Epithelial cell of esophagus (primary cell): ENCODE results near the gene WDR7.
"Not testable (repeated sequence)": the region's sequence is repeated elsewhere in the genome, so short reads cannot be mapped to it uniquely, and the experiment has no call there.

ENCODE experiments used
- DNase-seq: peaks from one replicate; pipeline ENCODE4 v3.0.0; 2010; ENCODE audit warnings: low read depth
- H3K4me3 ChIP-seq: 2 replicates; pipeline ENCODE4 v1.5.1; 2011; ENCODE audit warnings: mild to moderate bottlenecking, low read length, control low read depth
- CTCF ChIP-seq: IDR thresholded peaks from 2 replicates; pipeline ENCODE4 v1.5.1; 2011; ENCODE audit warnings: low read depth, mild to moderate bottlenecking, low read length, control low read depth, inconsistent platforms; ENCODE audit not compliant: insufficient read depth; ENCODE audit errors: missing control alignments

Gene WDR7

GRCh38 chr18:56643381-56643780, 7.8 kb upstream of the WDR7 start:
- no peak for TF ChIP-seq CTCF
- no peak for DNase-seq

GRCh38 chr18:56645415-56646016, 5.6 kb upstream of the WDR7 start:
- peak; percentile 37 for DNase-seq
- TF ChIP-seq CTCF: peak; percentile 52

More at GRCh38 chr18:56643381-56643780, 7.8 kb upstream of the WDR7 start:
- no peak overlapping the region for H3K4me3 ChIP-seq

GRCh38 chr18:56647071-56647470, 4.1 kb upstream of the WDR7 start:
- TF ChIP-seq CTCF: no peak
- no peak overlapping the region for H3K4me3 ChIP-seq
- DNase-seq: no peak

More at GRCh38 chr18:56645415-56646016, 5.6 kb upstream of the WDR7 start:
- H3K4me3 ChIP-seq: no peak overlapping the region

GRCh38 chr18:56647951-56648893, 2.9 kb upstream of the WDR7 start:
- H3K4me3 ChIP-seq: no peak overlapping the region
- no peak for DNase-seq
- no peak for TF ChIP-seq CTCF

- no peak overlapping the region for H3K4me3 ChIP-seq
- no peak for TF ChIP-seq CTCF
- DNase-seq: no peak
Observed at GRCh38 chr18:56649996-56650395, 1.2 kb upstream of the WDR7 start.

- no peak for DNase-seq
- peak overlapping the region; percentile 92 for H3K4me3 ChIP-seq
- no peak for TF ChIP-seq CTCF
Observed at GRCh38 chr18:56651771-56652092, 573 bp downstream of the WDR7 start.

- no peak overlapping the region for H3K4me3 ChIP-seq
- DNase-seq: no peak
- TF ChIP-seq CTCF: no peak
Observed at GRCh38 chr18:56652802-56653201, 1.6 kb downstream of the WDR7 start.

- not testable (repeated sequence) for H3K4me3 ChIP-seq, DNase-seq
Observed at GRCh38 chr18:56654280-56654679, 3.1 kb downstream of the WDR7 start.
